MCF 10A (cell line): ENCODE measurements around the gene SMARCD1. TPM values are rescaled to one million over a fixed set of nuclear protein-coding genes. Genes with fewer than 3 reads are reported as not detected.

Experiments used
- BruUV-seq: library from RNA; stranded (reverse); fragments of 400-500 nt; replicated peaks from 2 replicates; lab custom pipeline; 2021; lab: Mats Ljungman, UMichigan
- CTCF ChIA-PET: fragments of 300-600 bp; sonication (Branson Sonifier 250); formaldehyde crosslinking; extraction: SDS; loops from one replicate; lab custom pipeline; 2021; ENCODE audit warnings: antibody characterized with exemption, inconsistent platforms; lab: Yijun Ruan, JAX
- POLR2A ChIA-PET: fragments of 300-600, 350-650 bp; sonication (Branson Sonifier 250); formaldehyde crosslinking; extraction: SDS; loops from one replicate; lab custom pipeline; 2020; ENCODE audit warnings: antibody characterized with exemption, inconsistent platforms; lab: Yijun Ruan, JAX
- DNase-seq: peaks from one replicate; pipeline ENCODE4 v3.0.0-alpha.2; 2018; ENCODE audit not compliant: unreplicated experiment
- H3K27ac Mint-ChIP-seq: one replicate; pipeline ENCODE4 v1.8.0; 2022; ENCODE audit warnings: mild to moderate bottlenecking, low read depth, mixed read lengths; ENCODE audit not compliant: unreplicated experiment
- H3K27me3 Mint-ChIP-seq: one replicate; pipeline ENCODE4 v1.8.0; 2022; ENCODE audit warnings: mixed read lengths; ENCODE audit not compliant: insufficient read depth, unreplicated experiment
- H3K36me3 Mint-ChIP-seq: one replicate; pipeline ENCODE4 v1.8.0; 2022; ENCODE audit warnings: mild to moderate bottlenecking, moderate library complexity, mixed read lengths; ENCODE audit not compliant: insufficient read depth, unreplicated experiment
- H3K4me1 Mint-ChIP-seq: one replicate; pipeline ENCODE4 v1.8.0; 2022; ENCODE audit warnings: mixed read lengths; ENCODE audit not compliant: insufficient read depth, unreplicated experiment
- H3K4me3 Mint-ChIP-seq: one replicate; pipeline ENCODE4 v1.8.0; 2022; ENCODE audit warnings: mild to moderate bottlenecking, moderate library complexity, mixed read lengths; ENCODE audit not compliant: unreplicated experiment
- H3K9me3 Mint-ChIP-seq: one replicate; pipeline ENCODE4 v1.8.0; 2022; ENCODE audit warnings: mixed read lengths; ENCODE audit not compliant: unreplicated experiment
- CTCF ChIP-seq: fragments of 200-600 bp; IDR thresholded peaks from one replicate; pipeline ENCODE4 v1.8.0; 2022; ENCODE audit warnings: antibody characterized with exemption, mild to moderate bottlenecking; ENCODE audit not compliant: unreplicated experiment
- intact Hi-C: fragments of 100-400 bp; cut with micrococcal nuclease; formaldehyde crosslinking; loops from 2 replicates; pipeline ENCODE4 v1.14.1; 2022
- total RNA-seq: library from RNA; stranded (reverse); gene quantifications from 2 replicates; pipeline ENCODE4 v1.2.3, GENCODE V29; 2022

Gene SMARCD1
- total RNA-seq, 1 experiment from 2014 or later = 58.7 TPM

- Mint-ChIP-seq H3K4me3 (no peak overlapping the region), H3K27me3 (no peaks in the 10 kb centered on the region), H3K4me1 (peaks cover 15% of the 10 kb centered on the region), H3K27ac (no peak overlapping the region), H3K36me3 (no peaks in the 10 kb centered on the region), H3K9me3 (no peaks in the 10 kb centered on the region)
- no TSS peak for BruUV-seq
- intact Hi-C loops = loop anchor here (10.0 kb wide), 1 partner anchor 561 kb away; no protein-coding TSS in a partner anchor
- CTCF ChIA-PET = interaction anchor here (0.6 to 11.8 kb wide), 14 partner anchors 11 to 334 kb away, joined by 3 to 241 read pairs (median 5); partner anchors contain the start of gene AQP6
- DNase-seq = no peak
- POLR2A ChIA-PET = no interaction called here
- TF ChIP-seq CTCF = no peak
Observed at GRCh38 chr12:50073712-50074111, 11.4 kb upstream of the SMARCD1 start.

GRCh38 chr12:50074936-50075807 is 10.0 kb upstream of the SMARCD1 start:
- no peaks in the 10 kb centered on the region for H3K9me3 Mint-ChIP-seq

GRCh38 chr12:50075808-50076170 is 9.4 kb upstream of the SMARCD1 start:
- H3K36me3 Mint-ChIP-seq = no peaks in the 10 kb centered on the region
- ChIA-PET POLR2A (interaction anchor here (0.9 to 1.0 kb wide), 2 partner anchors 9 to 241 kb away, joined by 3 to 9 read pairs; partner anchors contain the start of gene SMARCD1), CTCF (interaction anchor here (0.7 to 3.8 kb wide), 7 partner anchors 9 to 97 kb away, joined by 3 to 23 read pairs (median 4); partner anchors contain the start of gene SMARCD1)
- H3K9me3 Mint-ChIP-seq = no peaks in the 10 kb centered on the region
- H3K27me3 Mint-ChIP-seq = no peaks in the 10 kb centered on the region
- DNase-seq = no peak
- TF ChIP-seq CTCF = no peak
- no peak overlapping the region for H3K27ac Mint-ChIP-seq
- no TSS peak for BruUV-seq
- peaks cover 6% of the 10 kb centered on the region for H3K4me1 Mint-ChIP-seq
- intact Hi-C loops = loop anchor here (1.0 to 10.0 kb wide), 4 partner anchors 37 to 559 kb away; partner anchors contain the start of gene COX14
- no peak overlapping the region for H3K4me3 Mint-ChIP-seq

More at GRCh38 chr12:50074936-50075807, 10.0 kb upstream of the SMARCD1 start:
- H3K4me1 Mint-ChIP-seq = peaks cover 12% of the 10 kb centered on the region
- POLR2A ChIA-PET = interaction anchor here (0.6 to 1.2 kb wide), 3 partner anchors 40 to 109 kb away, joined by 3 to 7 read pairs (median 3); partner anchors contain the start of gene RACGAP1
- TF ChIP-seq CTCF = peak; percentile 90
- H3K36me3 Mint-ChIP-seq = no peaks in the 10 kb centered on the region
- intact Hi-C loops = loop anchor here (1.0 to 10.0 kb wide), 4 partner anchors 37 to 560 kb away; partner anchors contain the start of gene COX14
- H3K27ac Mint-ChIP-seq = peak overlapping the region; percentile 30
- BruUV-seq = no TSS peak
- CTCF ChIA-PET = interaction anchor here (0.6 to 11.8 kb wide), 34 partner anchors 9 to 350 kb away, joined by 3 to 241 read pairs (median 5); partner anchors contain the start of genes AQP6, GPD1 and SMARCD1
- peak; percentile 85 for DNase-seq
- H3K27me3 Mint-ChIP-seq = no peaks in the 10 kb centered on the region
- no peak overlapping the region for H3K4me3 Mint-ChIP-seq

GRCh38 chr12:50077099-50077498 is 8.0 kb upstream of the SMARCD1 start:
- intact Hi-C loops = loop anchor here (5.0 to 10.0 kb wide), 2 partner anchors 235 to 558 kb away; no protein-coding TSS in a partner anchor
- no TSS peak for BruUV-seq
- POLR2A ChIA-PET = no interaction called here
- CTCF ChIA-PET = interaction anchor here (0.6 to 3.8 kb wide), 7 partner anchors 8 to 317 kb away, joined by 3 to 23 read pairs (median 4); partner anchors contain the start of gene SMARCD1
- H3K4me1 Mint-ChIP-seq = peaks cover 5% of the 10 kb centered on the region
- no peaks in the 10 kb centered on the region for H3K9me3 Mint-ChIP-seq
- H3K36me3 Mint-ChIP-seq = no peaks in the 10 kb centered on the region
- no peak overlapping the region for H3K27ac Mint-ChIP-seq
- no peak for DNase-seq
- no peak for TF ChIP-seq CTCF
- no peaks in the 10 kb centered on the region for H3K27me3 Mint-ChIP-seq
- H3K4me3 Mint-ChIP-seq = no peak overlapping the region
